Measurements from ENCODE around the gene OLFM2. TPM values are rescaled to one million over a fixed set of nuclear protein-coding genes. Genes with fewer than 3 reads are reported as not detected.

OLFM2 gene
- total and polyA plus RNA-seq, 2 of the 4 experiments (the other 2 are of a cell fraction), result 2.7 to 5.1 TPM

GRCh38 chr19:9819596-9819909 lies 116.8 kb downstream of the OLFM2 start:
- Histone ChIP-seq H3K27ac (ENCODE audit: insufficient read depth, low read length) (no peak overlapping the region), H3K4me1 (ENCODE audit: control insufficient read depth, insufficient read depth, low read length) (0 out of 2 replicates have a peak, but pooled peaks cover 2% of the 10 kb centered on the region), H4K20me1 (ENCODE audit: insufficient read depth, low read length) (peaks cover 4% of the 10 kb centered on the region), H2BK5ac (ENCODE audit: low read depth, low read length, poor library complexity, severe bottlenecking) (peak overlapping the region; percentile 7), H3K9me1 (ENCODE audit: insufficient read depth, low read length) (peaks cover 2% of the 10 kb centered on the region; the same call in 1 of the 2 replicates), H2BK120ac (ENCODE audit: low read depth, low read length) (no peak overlapping the region), H2AK5ac (ENCODE audit: low read depth, low read length) (no peak overlapping the region), H3K4me2 (ENCODE audit: low read depth, low read length) (peak overlapping the region; percentile 47), H2BK20ac (ENCODE audit: low read depth, low read length) (no peak overlapping the region), H3K79me1 (ENCODE audit: low read depth in 1 of 2, low read length in 2 of 2) (peaks cover 6 to 38% of the 10 kb centered on the region in 2 experiments; a peak in 3 of 4 replicates), H3K9me3 (ENCODE audit: control insufficient read depth, insufficient read depth, low read length) (no peaks in the 10 kb centered on the region), H2AFZ (replicated peaks; ENCODE audit: low read length, poor library complexity) (peak overlapping the region; percentile 86), H2BK15ac (ENCODE audit: low read depth, low read length) (no peak overlapping the region), H4K91ac (ENCODE audit: insufficient read depth, low read depth, low read length) (no peak overlapping the region), H2AK9ac (replicated peaks; ENCODE audit: low read depth, low read length, poor library complexity) (no peak overlapping the region), H3K27me3 (ENCODE audit: control insufficient read depth, insufficient read depth, low read length) (no peaks in the 10 kb centered on the region), H3K4ac (ENCODE audit: low read depth, low read length) (no peak overlapping the region), H3K4me3 (ENCODE audit: insufficient read depth, low read depth, low read length) (peak overlapping the region; percentile 39), H3K18ac (ENCODE audit: low read depth, low read length) (no peak overlapping the region), H3K9ac (ENCODE audit: low read depth, low read length) (no peak overlapping the region), H3K23ac (ENCODE audit: low read depth, low read length) (no peak overlapping the region), H3K14ac (replicated peaks; ENCODE audit: low read depth, low read length) (no peak overlapping the region), H3K56ac (ENCODE audit: extremely low read depth, insufficient read depth, low read length) (no peak overlapping the region), H3K36me3 (ENCODE audit: control insufficient read depth, insufficient read depth, low read length) (no peaks in the 10 kb centered on the region), H4K5ac (ENCODE audit: low read depth, low read length) (peak overlapping the region; percentile 34; the same call in 1 of the 2 replicates), H4K8ac (ENCODE audit: low read depth in 2 of 2, low read length in 2 of 2) (peak overlapping the region in 1 of 2 experiments; percentile 61; a peak in 2 of 4 replicates)
- BruUV-seq (replicated peaks), result no TSS peak
- dilution Hi-C loops (cut with HindIII; ENCODE audit: low sequenced_read_pairs, unreplicated experiment), result no loop called here
- in situ Hi-C loops (cut with MboI; ENCODE audit: low sequenced_read_pairs), result no loop called here
- DNase-seq (no peak), ATAC-seq (ENCODE audit: low read depth) (no peak)
- POLR2A ChIA-PET (ENCODE audit: unreplicated experiment), result interaction anchor here (0.6 kb wide), 1 partner anchor 144 kb away, joined by 3 read pairs; no protein-coding TSS in a partner anchor
- intact Hi-C loops (cut with micrococcal nuclease), result no loop called here
- CTCF ChIA-PET, result no interaction called here
- WGBS, 2 experiments (ENCODE audit: extremely low coverage in 2 of 2, insufficient read length in 1 of 2), result no CpG with 5 or more reads among the region's 21 CpGs
- no peak for TF ChIP-seq MAFK (IDR thresholded peaks at IDR 0.05; ENCODE audit: low read depth, low read length)
- TF ChIP-seq, protein P1, sequence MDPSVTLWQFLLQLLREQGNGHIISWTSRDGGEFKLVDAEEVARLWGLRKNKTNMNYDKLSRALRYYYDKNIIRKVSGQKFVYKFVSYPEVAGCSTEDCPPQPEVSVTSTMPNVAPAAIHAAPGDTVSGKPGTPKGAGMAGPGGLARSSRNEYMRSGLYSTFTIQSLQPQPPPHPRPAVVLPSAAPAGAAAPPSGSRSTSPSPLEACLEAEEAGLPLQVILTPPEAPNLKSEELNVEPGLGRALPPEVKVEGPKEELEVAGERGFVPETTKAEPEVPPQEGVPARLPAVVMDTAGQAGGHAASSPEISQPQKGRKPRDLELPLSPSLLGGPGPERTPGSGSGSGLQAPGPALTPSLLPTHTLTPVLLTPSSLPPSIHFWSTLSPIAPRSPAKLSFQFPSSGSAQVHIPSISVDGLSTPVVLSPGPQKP (IDR thresholded peaks at IDR 0.05; ENCODE audit: borderline replicate concordance, low read depth, low read length), result no peak
- no peak for TF ChIP-seq MAZ (IDR thresholded peaks at IDR 0.05; ENCODE audit: borderline replicate concordance, low read depth, low read length)
- TF ChIP-seq RFX5 (IDR thresholded peaks at IDR 0.05; ENCODE audit: low read depth, low read length), result no peak
- TF ChIP-seq CEBPB (IDR thresholded peaks at IDR 0.05; ENCODE audit: low read depth, low read length), result no peak
- TF ChIP-seq, protein P2, sequence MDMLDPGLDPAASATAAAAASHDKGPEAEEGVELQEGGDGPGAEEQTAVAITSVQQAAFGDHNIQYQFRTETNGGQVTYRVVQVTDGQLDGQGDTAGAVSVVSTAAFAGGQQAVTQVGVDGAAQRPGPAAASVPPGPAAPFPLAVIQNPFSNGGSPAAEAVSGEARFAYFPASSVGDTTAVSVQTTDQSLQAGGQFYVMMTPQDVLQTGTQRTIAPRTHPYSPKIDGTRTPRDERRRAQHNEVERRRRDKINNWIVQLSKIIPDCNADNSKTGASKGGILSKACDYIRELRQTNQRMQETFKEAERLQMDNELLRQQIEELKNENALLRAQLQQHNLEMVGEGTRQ (IDR thresholded peaks at IDR 0.05; ENCODE audit: low read depth, low read length), result no peak
- TF ChIP-seq SMC3 (IDR thresholded peaks at IDR 0.05; ENCODE audit: low read depth, low read length), result no peak
- no peak for TF ChIP-seq RCOR1 (IDR thresholded peaks at IDR 0.05; ENCODE audit: insufficient replicate concordance, low read length)
- TF ChIP-seq NFE2L2 (IDR thresholded peaks at IDR 0.05; ENCODE audit: low read depth, low read length), result no peak
- no peak for TF ChIP-seq FOS (IDR thresholded peaks at IDR 0.05; ENCODE audit: low read depth, low read length)
- no peak for TF ChIP-seq MXI1 (IDR thresholded peaks at IDR 0.05; ENCODE audit: borderline replicate concordance, low read depth, low read length)
- TF ChIP-seq, protein P3, sequence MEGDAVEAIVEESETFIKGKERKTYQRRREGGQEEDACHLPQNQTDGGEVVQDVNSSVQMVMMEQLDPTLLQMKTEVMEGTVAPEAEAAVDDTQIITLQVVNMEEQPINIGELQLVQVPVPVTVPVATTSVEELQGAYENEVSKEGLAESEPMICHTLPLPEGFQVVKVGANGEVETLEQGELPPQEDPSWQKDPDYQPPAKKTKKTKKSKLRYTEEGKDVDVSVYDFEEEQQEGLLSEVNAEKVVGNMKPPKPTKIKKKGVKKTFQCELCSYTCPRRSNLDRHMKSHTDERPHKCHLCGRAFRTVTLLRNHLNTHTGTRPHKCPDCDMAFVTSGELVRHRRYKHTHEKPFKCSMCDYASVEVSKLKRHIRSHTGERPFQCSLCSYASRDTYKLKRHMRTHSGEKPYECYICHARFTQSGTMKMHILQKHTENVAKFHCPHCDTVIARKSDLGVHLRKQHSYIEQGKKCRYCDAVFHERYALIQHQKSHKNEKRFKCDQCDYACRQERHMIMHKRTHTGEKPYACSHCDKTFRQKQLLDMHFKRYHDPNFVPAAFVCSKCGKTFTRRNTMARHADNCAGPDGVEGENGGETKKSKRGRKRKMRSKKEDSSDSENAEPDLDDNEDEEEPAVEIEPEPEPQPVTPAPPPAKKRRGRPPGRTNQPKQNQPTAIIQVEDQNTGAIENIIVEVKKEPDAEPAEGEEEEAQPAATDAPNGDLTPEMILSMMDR (conservative IDR thresholded peaks at IDR 0.05; ENCODE audit: low read depth, low read length), result no peak
- no peak for TF ChIP-seq POLR2A (IDR thresholded peaks at IDR 0.05; ENCODE audit: low read depth, low read length)
- no peak for TF ChIP-seq RAD21 (IDR thresholded peaks at IDR 0.05; ENCODE audit: low read length)
- no peak for TF ChIP-seq CHD1 (IDR thresholded peaks at IDR 0.05; ENCODE audit: low read depth, low read length)
- TF ChIP-seq BHLHE40 (IDR thresholded peaks at IDR 0.05; ENCODE audit: low read depth, low read length), result no peak
